ENCODE results near the gene TMA7.

Gene TMA7

DNA sequence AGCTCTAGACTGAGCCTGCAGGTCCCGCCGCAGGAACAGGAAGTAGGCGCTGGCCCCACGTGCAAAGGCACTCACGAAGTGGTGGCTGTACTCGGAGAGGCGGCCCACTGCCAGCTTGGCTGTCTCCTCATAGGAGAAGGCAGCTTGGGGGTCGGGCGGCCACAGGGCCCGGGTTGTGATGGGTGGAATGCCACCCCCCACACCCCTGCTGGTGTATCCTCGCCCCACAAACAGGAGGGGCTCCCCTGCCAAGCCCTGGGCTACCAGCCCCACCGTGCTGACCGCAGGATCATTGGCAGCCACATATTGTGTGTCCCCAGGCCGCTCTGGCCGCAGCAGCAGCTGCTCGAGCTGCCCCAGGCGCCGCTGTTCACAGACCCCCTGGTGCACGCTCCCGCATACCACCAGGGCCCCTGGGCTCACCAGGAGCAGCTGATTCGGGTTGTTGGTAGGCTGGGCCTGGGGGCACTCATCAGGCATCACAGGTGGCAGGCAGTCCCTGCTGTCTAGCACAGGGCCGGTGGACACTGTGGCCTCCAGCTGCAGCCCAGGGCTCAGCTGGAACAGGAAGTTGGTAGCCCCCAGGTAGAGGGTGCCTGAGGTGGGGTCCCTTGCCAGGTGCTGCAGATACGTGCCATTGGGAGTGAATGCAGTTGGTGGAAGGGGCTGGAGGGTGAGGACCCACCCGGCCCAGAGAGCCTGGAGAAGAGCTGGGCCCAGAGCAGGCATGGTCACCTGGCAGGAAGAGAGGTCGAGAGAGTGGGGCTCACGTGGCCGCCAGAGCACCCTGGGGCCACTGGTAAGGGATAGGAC, 16.0 kb upstream of the TMA7 start:
- DNase-seq, result no peak

DNA sequence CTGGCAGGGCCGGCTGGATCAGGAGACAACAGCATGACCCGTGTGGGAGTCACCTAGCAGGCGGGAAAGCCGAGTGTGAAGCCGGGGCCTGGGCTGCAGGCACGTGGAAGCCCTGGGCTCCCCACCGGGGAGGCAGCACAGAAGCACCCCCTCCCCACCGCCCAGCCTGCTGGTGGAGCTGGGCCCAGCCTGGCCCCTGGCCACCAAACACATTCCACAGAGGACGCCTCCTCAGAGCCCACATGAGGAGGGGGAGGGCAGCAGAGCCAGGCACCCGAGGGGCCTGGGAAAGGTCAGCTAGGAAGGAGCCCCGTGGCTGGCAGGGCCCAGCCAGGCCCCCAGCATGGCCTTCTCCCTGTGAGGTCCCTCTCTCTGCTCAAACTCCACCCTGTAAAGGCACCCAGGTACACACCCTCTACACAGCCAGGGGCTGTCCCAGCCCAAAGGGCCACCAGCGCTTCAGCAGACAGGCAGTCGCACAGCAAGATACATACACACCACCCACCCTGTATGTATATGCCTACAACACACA, 14.7 kb upstream of the TMA7 start:
- DNase-seq, result no peak

DNA sequence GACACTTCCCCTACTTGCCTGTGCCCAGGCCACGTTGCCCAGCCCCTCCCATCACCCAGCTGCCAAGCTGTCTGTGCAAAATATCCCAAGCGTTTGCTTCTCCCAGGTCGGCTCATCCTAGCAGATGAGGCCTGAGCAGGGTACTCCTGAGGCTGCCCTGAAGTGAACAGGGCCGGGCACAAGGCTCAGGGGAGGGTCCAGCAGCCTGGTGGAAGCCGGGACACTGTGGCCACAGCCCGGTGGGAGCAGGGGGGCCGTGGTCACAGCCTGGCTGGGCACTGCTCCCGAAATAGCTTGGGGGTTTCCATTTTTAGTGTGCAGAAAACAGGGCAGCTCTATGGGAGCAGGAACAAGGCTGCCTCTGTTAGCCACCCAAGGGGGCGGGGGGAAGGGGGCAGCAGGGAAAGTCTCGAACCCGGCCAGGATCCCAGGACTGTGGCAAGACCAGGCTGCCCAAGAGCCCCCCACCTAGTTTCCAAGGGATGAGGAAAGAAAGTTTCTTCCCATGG, 13.6 kb upstream of the TMA7 start:
- no peak for DNase-seq

DNA sequence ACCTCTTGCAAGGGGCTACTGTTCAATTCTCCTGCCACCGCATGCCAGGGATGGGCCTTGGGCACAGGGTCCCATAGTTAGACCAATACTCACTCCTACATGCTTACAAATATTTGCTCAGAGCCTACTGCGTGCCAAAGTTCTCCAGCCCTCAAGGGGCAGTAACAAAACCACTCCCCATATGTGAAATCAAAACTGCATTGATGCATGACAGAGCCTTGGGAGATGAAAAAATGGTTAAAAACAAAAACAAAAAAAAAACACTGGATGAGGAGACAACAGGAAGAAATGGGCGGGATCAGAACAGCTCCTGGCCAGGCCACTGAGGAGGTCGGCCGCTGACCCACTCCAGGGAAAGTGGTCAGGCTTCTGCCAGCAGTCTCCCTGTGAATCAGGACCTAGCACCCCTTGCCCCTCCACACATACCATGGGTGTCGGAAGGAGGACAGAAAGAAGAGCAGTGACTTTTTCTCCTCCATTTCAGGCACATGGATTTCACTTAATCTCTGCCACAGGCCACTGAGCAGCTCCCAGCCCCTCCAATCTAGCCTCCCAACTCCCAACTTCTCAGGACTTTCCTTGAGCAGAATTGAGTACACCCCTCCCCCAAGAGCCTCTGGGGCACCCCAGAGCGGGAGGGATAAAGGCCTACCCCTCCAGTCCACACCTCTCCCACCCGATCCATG, 13.0 kb upstream of the TMA7 start:
- DNase-seq, result no peak

DNA sequence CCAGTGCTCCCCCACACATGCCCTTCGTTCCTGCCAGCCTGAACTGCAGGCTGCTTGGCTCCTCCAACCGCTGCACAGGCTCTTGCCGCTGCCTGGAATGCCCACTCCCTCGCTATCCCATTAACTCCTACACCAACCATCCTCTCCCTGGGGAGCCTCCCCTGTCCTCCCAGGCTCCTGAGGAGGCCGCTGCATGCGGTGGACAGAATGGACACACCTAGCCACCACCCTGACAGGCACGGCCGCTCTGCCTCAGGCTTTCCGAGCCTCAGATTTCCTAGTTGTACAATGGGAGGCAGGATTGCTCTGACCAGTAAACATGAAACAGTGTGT, 12.5 kb upstream of the TMA7 start:
- no peak for DNase-seq

DNA sequence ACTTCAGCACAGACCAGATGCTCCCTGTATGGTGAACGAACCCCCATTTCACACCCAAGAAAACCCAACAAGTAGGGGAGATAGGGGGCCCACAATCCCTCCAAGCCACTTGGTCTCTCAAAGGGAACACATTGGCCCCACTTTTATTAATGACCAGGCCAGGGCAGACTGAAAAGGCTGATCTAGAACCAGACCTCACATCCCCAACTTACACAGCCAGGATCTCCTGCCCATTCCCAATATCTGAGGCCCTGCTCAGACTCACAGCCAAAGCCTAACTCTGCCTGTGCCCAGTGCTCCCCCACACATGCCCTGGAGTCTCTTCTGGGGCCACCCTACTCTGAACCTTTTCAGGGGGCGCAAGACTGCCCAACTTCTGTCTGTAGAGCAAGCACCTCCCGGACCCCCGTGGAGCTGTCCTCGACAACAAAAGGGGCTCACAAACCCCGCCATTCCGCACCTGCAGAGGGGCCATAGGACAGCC, 11.9 kb upstream of the TMA7 start:
- no peak for DNase-seq

DNA sequence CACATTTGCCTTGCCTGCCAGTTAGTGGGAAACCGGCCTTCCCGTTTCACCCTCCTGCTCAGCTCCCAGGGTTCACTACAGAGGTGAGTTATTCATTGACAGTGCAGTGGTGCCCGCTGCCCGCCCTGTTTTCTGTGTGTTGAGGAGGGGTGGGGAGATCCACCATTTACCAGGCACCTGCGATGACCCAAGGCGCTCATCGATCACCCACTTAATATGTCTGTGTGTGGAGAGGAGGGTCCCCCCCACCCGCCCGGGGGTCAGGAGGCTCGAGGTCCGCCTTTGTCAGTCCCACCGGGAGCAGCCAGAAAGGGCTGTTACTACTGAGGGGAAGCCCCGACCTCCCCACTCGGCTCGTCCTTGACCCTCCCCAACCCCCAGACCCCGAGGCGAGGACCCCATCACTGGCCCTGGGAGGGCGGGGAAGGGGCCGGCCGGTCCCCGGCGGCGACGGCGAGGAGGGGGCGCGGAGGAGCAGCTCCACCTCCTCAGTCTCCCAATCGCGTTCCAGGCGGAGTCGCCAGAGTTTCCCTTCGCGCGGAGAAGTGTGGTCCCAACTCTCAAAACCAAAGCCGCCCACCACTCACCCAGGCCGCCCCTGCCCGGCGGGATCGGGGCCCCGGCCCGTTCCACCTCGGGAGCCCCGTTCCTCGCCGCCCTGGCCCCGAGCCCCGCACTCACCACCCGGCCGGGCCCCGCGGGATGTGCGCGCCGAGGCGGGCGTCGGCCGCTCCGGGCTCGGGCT, 11.3 kb upstream of the TMA7 start:
- no peak for DNase-seq

DNA sequence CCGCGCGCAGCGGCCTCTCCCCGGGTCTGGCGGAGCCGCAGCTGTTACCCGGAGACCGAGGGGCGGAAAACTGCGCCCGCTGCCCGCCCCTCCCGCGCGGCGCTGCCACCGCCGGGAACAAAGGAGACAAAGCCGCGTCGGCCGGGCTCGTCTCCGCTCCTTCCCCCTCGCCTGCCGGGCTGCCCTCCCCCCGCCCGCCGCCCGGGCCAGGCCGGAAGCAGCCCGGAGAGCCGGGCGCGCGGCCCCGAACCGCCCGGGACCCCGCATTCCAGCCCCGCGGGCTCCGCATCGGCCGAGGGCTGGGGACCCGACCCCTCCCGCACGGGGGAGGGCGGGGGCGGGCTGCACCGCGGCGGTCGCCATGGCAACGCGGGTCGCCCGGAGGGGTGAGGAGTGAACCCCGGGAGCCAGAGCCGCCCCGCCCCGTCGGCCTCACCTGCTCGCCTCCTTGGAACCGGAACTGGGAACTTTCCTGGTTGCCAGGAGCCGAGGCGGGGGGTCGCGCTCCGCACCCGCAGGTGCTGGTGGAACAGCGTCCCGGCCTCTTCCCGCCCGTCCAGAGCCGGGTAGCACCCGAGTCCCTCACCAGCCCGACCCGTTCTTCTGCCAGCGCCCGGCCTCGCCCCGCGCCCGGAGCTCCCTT, 10.6 kb upstream of the TMA7 start:
- peak; percentile 59 for DNase-seq

DNA sequence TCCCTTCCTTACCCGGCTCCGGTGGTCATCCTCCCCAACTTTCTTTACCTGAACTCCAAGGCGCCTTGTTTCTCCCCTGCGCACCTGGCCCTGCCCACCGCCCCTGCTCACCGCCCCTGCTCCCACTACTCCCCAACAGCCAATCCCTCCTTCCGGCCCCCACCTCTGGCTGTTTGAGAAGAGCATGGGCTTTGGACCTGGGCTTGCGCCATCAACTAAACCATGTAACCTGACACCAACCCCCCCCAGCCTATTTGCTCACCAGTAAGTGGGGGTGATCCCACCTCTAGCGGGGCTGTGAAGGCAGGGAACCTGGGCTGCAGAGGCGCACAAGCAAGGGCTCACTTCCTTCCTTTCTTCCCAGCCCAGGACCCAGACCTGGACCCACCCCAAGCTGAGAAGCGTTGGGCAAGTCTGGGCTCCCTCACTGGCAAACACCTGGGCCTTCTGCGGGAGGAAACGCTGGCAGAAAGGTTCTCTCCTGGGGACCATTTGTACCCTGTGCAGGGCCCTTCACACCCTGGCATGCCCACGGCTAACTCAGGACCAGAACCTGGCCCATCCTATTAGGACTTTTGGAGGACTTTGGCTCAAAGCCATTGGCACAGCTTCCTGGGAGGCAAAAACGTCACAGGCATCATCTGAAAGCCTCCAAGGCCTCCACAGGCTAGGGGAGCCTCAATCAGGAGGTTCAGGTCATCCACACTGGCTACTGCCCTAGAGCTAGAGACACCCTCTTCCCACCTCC, 9.9 kb upstream of the TMA7 start, which contains the start of gene PLXNB1:
TSS of gene PLXNB1 (minus strand) at position 127 of the 748 bp plus-strand sequence. CDS start 5,475 bp downstream, outside the sequence.
- DNase-seq, result no peak

DNA sequence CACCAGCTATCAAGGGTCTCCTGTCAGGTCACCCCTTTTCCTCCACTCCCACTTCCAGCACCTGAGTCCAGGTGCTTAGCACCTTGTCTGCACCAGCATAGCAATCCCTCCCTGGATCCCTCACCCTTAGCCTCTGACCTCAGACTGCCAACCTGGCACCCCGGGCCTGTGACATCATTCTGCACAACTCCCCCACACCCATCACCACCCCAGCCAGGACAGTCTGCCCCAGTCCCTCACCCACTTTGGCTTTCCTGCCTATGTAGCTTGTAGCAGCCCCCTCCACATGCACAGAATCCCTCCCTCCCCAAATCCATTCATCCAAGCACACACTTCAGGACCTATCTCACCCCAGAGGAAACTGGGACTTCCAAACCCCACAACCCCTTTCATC, 9.4 kb upstream of the TMA7 start:
- DNase-seq, result no peak

DNA sequence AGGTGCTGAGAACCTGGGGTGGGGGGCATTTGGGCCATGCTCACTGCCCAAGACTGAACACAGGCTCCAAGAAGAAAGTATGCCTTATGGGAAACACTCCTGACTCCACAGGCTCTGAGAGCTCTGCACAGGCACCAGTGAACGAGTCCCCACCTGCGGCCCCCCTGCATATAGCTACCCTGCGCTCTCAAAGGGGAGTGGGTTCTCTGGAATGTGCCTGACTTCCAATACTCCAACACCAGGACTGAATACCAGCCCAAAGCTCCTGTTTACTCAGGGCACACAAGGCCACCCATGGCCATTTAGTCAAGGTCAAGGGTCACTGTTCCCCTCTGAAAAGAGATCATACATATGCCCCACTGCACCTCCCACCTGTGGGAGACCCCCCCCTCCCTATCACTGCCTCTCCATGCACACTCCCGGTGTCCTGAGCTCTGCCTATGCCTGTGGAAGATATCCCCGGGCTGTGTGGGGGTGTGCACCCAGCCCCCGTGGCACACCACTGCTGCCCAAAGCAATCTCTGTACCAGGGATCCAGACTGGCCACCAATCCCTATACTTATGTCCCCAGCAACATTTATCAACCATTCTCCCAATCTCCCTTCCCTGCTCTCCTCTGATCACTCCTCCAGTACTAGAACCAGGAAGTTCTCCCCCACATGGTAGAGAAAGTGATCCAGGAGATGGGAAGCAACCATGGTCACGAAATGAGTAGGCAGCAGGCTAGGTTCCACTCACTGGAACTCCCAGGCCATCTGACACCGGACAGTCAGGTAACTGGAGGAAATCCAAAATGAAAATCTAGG, 8.6 kb upstream of the TMA7 start:
- no peak for DNase-seq

DNA sequence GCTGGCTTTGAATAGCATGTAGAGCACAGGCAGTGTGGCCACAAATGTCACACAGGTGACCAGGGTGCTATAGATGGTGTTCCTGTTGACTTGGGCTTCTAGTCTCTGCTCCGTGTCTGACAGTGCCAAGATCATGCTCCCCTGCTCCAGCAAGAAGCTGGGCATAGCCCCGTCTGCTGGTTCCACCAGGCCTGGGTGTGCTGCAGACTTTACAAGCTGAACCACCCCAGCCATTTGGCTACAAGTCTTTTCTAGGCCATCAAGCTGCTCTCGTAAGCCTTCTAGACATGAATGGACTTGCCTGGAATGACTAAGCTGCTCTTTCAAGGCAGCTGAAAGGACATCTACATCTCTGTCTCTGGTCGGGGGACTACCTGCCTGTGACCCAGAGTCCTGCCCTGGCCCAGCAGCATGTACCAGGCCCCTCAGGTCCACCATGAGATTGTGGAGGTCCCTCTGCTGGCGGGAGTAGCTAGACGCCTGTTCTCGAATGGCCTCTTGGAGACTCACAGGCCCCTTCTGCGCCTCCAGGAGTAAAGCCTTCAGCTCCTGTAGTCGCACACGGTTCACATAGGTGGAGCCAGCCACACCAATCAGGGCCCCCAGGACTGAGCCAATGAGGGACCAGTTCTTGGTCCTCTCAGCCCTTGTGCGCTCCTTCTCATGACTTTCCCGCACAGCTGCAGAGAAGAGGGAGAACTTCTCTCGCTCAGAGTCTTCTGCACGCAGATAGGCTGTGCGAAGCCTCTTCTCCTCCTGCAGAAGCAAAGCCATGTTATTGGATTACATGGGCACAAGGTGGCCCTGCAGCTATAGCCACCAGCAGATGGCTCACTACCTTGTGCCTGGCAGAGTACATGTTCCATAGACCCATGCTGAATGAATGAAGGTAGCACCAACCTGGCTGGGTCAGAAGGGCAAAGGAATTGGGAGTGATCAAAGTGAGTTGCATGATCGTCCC, 7.4 kb upstream of the TMA7 start:
- DNase-seq, result no peak

DNA sequence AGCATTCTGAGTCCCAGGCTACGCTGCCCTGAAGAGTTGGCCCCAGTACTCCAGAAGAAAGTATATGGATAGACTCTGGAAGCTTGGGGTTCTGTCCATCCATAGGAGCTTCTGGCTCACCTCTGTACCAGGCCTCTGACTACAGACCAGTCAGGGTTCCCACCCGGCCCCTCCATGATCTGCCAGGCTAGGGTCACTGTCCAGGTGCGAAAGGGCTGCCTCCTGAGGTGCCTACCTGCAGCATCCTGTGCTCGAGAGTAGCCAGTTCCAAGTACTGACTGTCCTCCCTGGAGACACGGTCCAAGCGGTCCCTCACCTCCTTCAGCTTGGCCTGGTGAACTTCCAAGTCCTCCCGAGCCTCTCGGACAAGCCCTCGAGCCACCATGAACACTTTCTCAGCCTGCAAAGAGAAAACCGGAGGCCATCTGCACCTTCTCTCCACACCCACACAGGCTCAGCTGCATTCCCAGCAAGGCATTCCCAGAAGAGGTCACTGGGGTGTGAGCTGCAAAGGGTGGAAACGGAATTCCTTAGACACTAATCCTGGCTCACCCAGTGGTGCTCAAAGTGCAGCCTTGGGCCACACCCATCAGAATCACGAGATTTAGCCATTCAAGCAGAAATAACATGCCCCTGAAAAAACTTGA, 6.5 kb upstream of the TMA7 start:
- DNase-seq, result no peak

DNA sequence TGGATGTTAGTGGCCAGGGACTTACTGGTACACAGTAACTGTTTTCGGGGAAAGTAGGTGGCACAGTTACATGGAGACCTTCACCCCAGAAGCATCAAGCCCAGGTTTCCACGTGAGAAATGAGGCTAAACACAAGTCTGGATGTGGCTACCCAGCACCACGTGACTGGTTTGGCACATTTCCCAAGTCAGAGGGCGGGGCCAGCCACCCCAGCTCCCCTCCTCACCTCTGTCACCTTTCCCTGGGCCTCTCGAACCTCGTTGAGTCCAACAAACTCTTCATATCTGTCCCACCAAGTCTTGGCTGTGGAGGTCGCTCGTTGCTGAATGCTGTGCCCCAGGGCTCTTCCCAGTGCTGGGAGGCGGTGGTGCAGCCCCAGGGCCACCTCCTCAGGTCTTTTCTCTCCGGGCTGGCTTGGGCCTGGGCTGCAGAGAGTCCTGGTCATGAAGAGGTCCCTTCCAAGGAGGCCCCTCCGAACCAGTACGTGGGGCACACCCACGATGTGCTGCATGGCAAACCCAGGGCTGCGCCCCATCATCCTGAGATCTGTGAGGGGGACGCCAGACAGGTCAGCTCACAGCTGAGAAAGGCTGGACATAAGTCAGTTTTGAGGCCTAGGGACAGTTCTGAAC, 5.3 kb upstream of the TMA7 start:
- DNase-seq, result no peak

DNA sequence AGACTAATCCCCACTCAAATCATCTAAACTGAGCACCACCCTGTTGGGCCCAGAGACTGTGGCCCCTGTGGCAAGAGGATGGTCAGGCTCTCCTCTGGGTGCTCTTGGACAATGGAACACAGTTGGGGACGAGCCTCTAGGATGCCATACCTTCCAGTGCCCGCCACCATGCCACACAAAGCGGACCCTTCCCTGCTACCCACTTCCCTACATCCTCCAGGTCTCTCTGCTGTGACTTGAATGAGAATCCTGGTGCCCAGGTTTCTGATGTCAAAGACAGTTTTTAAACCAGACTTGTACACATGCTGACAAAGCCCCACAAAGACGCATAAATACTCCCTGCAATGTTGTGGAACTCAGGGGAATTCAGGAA, 4.8 kb upstream of the TMA7 start:
- no peak for DNase-seq

DNA sequence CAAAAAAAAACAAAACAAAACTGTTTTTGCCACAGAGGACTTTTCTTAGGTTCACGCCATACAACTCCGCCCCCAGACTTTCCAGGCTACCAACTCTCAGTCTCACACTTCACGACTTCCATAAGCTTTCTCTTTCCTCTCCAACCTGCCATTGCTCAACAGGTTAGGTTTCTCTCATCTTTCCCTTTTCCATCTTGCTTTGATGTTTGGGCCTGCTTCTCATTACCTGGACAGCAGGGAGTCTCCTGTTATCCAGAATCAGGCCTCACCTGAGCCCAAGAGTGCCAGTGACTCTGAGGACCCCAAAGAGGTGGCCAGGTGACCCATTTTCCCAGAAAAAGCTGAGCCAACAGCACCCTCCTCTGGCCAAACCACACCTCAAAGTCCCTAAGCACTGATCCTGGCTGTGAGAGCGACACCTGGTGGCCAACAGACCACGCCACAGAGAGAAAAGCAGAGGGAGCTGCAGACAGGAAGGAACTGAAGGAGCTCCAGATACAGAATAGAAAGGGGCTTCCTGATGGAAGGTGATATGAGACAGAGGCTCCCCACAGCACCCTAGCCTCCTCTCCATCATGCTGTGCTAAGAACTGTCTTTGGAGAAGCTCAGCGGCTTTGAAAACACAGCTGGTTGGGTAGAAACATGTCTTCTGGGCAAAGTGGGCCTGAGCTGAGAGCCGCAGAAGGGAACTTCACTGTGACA, 4.1 kb upstream of the TMA7 start:
- DNase-seq, result peak; percentile 87

DNA sequence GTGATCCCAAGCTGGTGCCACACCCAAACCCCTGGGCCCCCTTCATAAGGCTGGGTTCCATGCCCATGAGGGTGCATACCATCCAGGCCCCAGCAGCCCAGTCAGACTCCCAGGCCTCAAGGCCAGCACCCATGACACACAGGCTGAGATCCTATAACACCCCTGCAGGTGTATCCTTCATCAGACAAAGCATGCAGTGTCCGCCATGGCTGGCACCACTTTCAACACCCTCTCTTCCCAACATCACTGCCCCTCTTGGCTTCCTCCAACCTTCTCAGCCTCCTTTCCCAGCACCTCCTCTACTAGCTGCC, 3.6 kb upstream of the TMA7 start:
- no peak for DNase-seq

DNA sequence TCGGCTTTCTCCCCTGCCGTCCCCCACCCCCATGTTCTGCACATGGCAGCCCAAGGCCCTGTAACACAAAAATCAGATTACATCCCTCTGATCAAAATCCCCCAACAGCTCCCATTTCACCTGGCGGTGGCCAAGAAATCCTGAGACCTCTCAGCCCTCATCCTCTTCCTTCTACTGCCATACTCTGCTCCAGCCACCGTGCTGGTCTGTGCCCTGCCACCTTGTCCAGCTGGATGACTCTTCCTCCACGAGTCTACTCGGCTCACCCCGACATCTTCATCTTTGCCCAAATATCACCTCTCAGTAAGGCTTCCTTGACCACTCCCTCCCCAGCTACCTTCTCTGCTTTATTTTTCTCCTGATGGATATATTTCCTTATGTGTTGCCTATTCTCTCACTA, 3.2 kb upstream of the TMA7 start:
- DNase-seq, result no peak
